ENCODE measurements around the gene CD82. TPM values are rescaled to one million over a fixed set of nuclear protein-coding genes. Genes with fewer than 3 reads are reported as not detected.

The CD82 gene
- total and polyA plus RNA-seq, 8 donors: 26.5 to 64.6 (median 32.5) TPM

GRCh38 chr11:44615041-44615755 lies 49.7 kb downstream of the CD82 start:
- ATAC-seq (no peak), FAIRE-seq (no peak), DNase-seq (peak in 2 of 6 donors; percentile 51 to 58)
- Histone ChIP-seq H3K27ac (no peak overlapping the region), H3K9me3 (no peaks in the 10 kb centered on the region), H3K4me1 (no peaks in the 10 kb centered on the region), H3K4me3 (no peak overlapping the region), H3K36me3 (no peaks in the 10 kb centered on the region), H3K27me3 (no peaks in the 10 kb centered on the region)
- no peak for TF ChIP-seq CTCF (IDR thresholded peaks at IDR 0.05)
- intact Hi-C loops (cut with DNase I): loop anchor here (2.0 to 10.0 kb wide), 3 partner anchors 58 to 60 kb away; no protein-coding TSS in a partner anchor
- 66 to 68% methylated on average over 15 of the region's 15 CpGs for WGBS, 2 donors

GRCh38 chr11:44615913-44616791 lies 50.7 kb downstream of the CD82 start:
- peak in 2 of 6 donors; percentile 22 to 26 for DNase-seq
- Histone ChIP-seq H3K4me1 (no peaks in the 10 kb centered on the region), H3K27ac (no peak overlapping the region), H3K4me3 (no peak overlapping the region), H3K9me3 (no peaks in the 10 kb centered on the region), H3K36me3 (no peaks in the 10 kb centered on the region), H3K27me3 (no peaks in the 10 kb centered on the region)
- TF ChIP-seq CTCF (IDR thresholded peaks at IDR 0.05): no peak
- 88 to 92% methylated on average over 14 of the region's 14 CpGs for WGBS, 2 donors
- intact Hi-C loops (cut with DNase I): loop anchor here (2.0 to 10.0 kb wide), 3 partner anchors 59 to 61 kb away; no protein-coding TSS in a partner anchor
- ATAC-seq: peak in 1 of 4 donors; percentile 6
- no peak for FAIRE-seq

- ATAC-seq (no peak), DNase-seq (peak in 2 of 6 donors; percentile 33 to 44), FAIRE-seq (no peak)
- H3K27me3 ChIP-seq: no peaks in the 10 kb centered on the region
- no peaks in the 10 kb centered on the region for H3K36me3 ChIP-seq
- H3K4me1 ChIP-seq: no peaks in the 10 kb centered on the region
- 83 to 96% methylated on average over 16 to 18 of the region's 18 CpGs for WGBS, 2 donors
- H3K9me3 ChIP-seq: no peaks in the 10 kb centered on the region
- no peak for TF ChIP-seq CTCF (IDR thresholded peaks at IDR 0.05)
- no peak overlapping the region for H3K4me3 ChIP-seq
- no peak overlapping the region for H3K27ac ChIP-seq
- intact Hi-C loops (cut with DNase I): loop anchor here in 2 of 3 donors (5.0 to 10.0 kb wide), 2 partner anchors 61 to 63 kb away; no protein-coding TSS in a partner anchor
Observed at GRCh38 chr11:44617671-44618461, 52.4 kb downstream of the CD82 start.

- no peaks in the 10 kb centered on the region for H3K4me1 ChIP-seq
- no peak overlapping the region for H3K4me3 ChIP-seq
- WGBS, 2 donors: 94 to 97% methylated on average over 22 of the region's 22 CpGs
- no peak for TF ChIP-seq CTCF (IDR thresholded peaks at IDR 0.05)
- FAIRE-seq (no peak), ATAC-seq (no peak), DNase-seq (peak in 4 of 6 donors; percentile 4 to 60 (median 30))
- intact Hi-C loops (cut with DNase I): loop anchor here in 2 of 3 donors (5.0 to 10.0 kb wide), 2 partner anchors 61 to 64 kb away; no protein-coding TSS in a partner anchor
- no peaks in the 10 kb centered on the region for H3K27me3 ChIP-seq
- no peaks in the 10 kb centered on the region for H3K9me3 ChIP-seq
- H3K27ac ChIP-seq: no peak overlapping the region
- H3K36me3 ChIP-seq: no peaks in the 10 kb centered on the region
Observed at GRCh38 chr11:44618561-44619425, 53.3 kb downstream of the CD82 start.
